Cardiac muscle cell (in vitro differentiated cells and primary cell): Measurements from ENCODE around the gene ZNF692. TPM values are rescaled to one million over a fixed set of nuclear protein-coding genes. Genes with fewer than 3 reads are reported as not detected.

Source experiments
- DNase-seq, 2 donors: peaks; one replicate each; pipeline versions ENCODE4 v3.0.0 to v3.0.0-alpha.2; 2010 to 2017; ENCODE audit warnings: low read depth in 1 of 2, low spot score in 1 of 2
- H3K27ac ChIP-seq: fragments of 200-600 bp; sonication (generic); 2 replicates; pipeline ENCODE4 v1.5.1; 2016
- H3K27me3 ChIP-seq: fragments of 200-600 bp; sonication (generic); 2 replicates; pipeline ENCODE4 v1.6.0; 2016; ENCODE audit warnings: control low read depth
- H3K36me3 ChIP-seq: fragments of 200-600 bp; sonication (generic); 2 replicates; pipeline ENCODE4 v1.5.1; 2016; ENCODE audit warnings: control low read depth
- H3K4me1 ChIP-seq: fragments of 200-600 bp; sonication (generic); 2 replicates; pipeline ENCODE4 v1.8.1; 2017; ENCODE audit warnings: low read depth, mild to moderate bottlenecking, mixed run types
- H3K4me3 ChIP-seq: fragments of 200-600 bp; sonication (generic); 2 replicates; pipeline ENCODE4 v1.5.1; 2016; ENCODE audit warnings: mild to moderate bottlenecking
- H3K9me3 ChIP-seq: fragments of 200-600 bp; sonication (generic); 2 replicates; pipeline ENCODE4 v1.5.1; 2017; ENCODE audit warnings: low read depth, mild to moderate bottlenecking, control low read depth
- polyA plus RNA-seq: library from polyadenylated mRNA; unstranded; fragments of >200 nt; fragmentation: Nextera tagmentation; extraction: Ambion mirVana; gene quantifications from 2 replicates; pipeline ENCODE4 v1.2.1, GENCODE V29; 2016
- total RNA-seq: library from RNA; depleted of rRNA; stranded (reverse); fragments of >200 nt; gene quantifications from 2 replicates; pipeline ENCODE4 v1.2.3, GENCODE V29; 2016
- TF ChIP-seq, protein P1 (sequence below): IDR thresholded peaks from 2 replicates; pipeline ENCODE4 v1.5.1; 2012; ENCODE audit warnings: low read depth, mild to moderate bottlenecking, low read length

ZNF692 gene
- total and polyA plus RNA-seq, 2 experiments from 2014 or later = 98.9 to 128 TPM

DNA sequence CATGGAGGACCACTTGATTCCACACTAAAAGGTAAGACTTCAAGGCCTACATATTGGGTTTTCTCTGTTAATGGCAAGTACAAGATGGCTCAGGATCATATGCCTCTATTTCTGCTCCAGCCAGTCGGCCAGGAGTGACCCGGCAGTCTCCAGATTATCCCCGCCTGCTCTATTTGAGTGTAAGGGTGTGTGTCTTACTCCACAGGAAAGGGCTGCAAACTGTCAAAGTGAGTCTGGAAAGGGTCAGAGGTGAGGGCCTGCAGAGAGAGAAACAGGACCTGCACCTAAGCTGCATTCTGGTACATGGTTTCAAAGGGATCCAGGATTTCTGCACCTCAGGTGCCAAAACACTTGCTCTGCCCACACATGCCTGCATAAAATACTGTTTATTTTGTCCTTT, 9.2 kb downstream of the ZNF692 start:
- peak in 1 of 2 donors; percentile 24 for DNase-seq
- Histone ChIP-seq H3K27me3 (no peaks in the 10 kb centered on the region), H3K9me3 (no peaks in the 10 kb centered on the region), H3K36me3 (peaks cover 38% of the 10 kb centered on the region), H3K27ac (peak overlapping the region; percentile 67), H3K4me1 (no peaks in the 10 kb centered on the region), H3K4me3 (no peak overlapping the region)
- TF ChIP-seq, protein P1, sequence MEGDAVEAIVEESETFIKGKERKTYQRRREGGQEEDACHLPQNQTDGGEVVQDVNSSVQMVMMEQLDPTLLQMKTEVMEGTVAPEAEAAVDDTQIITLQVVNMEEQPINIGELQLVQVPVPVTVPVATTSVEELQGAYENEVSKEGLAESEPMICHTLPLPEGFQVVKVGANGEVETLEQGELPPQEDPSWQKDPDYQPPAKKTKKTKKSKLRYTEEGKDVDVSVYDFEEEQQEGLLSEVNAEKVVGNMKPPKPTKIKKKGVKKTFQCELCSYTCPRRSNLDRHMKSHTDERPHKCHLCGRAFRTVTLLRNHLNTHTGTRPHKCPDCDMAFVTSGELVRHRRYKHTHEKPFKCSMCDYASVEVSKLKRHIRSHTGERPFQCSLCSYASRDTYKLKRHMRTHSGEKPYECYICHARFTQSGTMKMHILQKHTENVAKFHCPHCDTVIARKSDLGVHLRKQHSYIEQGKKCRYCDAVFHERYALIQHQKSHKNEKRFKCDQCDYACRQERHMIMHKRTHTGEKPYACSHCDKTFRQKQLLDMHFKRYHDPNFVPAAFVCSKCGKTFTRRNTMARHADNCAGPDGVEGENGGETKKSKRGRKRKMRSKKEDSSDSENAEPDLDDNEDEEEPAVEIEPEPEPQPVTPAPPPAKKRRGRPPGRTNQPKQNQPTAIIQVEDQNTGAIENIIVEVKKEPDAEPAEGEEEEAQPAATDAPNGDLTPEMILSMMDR = no peak

DNA sequence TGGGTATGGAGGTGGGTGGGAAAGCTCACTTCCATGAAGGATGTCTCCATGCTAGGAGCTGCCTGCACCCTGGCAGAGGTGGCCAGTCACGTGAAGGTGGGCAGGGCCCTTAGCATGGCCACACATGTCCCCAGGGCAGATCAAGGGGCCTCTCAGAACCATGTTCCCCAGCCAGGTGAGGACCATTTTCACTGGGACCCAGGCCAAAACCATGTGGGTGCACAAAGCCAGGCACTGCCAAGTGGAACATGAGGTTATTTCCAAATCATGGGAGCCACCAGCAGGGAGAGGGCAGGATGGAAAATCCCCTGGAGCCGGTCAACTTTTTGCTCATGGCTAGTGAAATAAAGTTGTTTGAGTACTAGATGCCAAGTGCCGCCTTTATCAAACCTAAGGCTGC, 9.7 kb downstream of the ZNF692 start:
- no peaks in the 10 kb centered on the region for H3K27me3 ChIP-seq
- H3K4me3 ChIP-seq = no peak overlapping the region
- peak overlapping the region; percentile 67 for H3K27ac ChIP-seq
- TF ChIP-seq, protein P1 = no peak
- H3K36me3 ChIP-seq = peaks cover 38% of the 10 kb centered on the region
- DNase-seq = no peak
- H3K9me3 ChIP-seq = no peaks in the 10 kb centered on the region
- H3K4me1 ChIP-seq = no peaks in the 10 kb centered on the region

DNA sequence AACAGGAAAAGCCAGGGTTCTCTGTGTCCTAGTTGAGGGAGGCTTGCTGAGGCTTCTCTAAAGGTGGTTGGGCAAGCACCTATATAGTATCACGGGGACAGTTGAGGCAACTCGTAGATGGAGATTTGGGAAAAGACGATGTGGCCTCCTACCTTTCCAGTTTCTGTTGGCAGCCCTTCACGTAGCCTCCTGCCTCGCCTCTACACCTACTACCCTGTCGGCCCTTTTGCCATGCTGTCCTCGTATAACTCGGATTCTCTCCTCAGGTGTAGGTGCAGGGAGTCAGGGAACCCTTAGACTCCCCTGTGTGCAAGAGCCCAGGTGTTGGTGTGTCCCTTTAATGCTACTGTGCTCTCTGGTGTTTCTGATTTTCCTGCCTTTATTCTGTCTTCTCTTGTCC, 10.3 kb downstream of the ZNF692 start:
- peaks cover 36% of the 10 kb centered on the region for H3K36me3 ChIP-seq
- TF ChIP-seq, protein P1 = no peak

DNA sequence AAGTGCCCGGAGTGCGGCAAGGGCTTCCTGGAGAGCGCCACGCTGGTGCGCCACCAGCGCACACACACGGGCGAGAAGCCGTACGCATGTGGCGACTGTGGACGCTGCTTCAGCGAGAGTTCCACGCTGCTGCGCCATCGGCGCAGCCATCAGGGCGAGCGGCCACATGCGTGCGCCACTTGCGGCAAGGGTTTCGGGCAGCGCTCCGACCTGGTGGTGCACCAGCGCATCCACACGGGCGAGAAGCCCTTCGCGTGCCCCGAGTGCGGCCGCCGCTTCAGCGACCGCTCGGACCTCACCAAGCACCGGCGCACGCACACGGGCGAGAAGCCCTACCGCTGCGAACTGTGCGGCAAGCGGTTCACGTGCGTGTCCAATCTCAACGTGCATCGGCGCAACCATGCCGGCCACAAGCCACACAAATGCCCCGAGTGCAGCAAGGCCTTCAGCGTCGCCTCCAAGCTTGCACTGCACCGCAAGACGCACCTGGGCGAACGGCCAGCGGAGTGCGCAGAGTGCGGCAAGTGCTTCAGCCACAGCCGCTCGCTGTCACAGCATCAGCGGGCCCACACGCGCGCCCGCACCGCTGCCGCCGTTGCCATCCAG, 10.8 kb downstream of the ZNF692 start:
- Histone ChIP-seq H3K4me3 (no peak overlapping the region), H3K36me3 (peaks cover 33% of the 10 kb centered on the region)
- no peak for DNase-seq

More for the DNA sequence above, 10.3 kb downstream of the ZNF692 start:
- no peaks in the 10 kb centered on the region for H3K27me3 ChIP-seq
- DNase-seq = no peak
- H3K4me3 ChIP-seq = no peak overlapping the region
- H3K27ac ChIP-seq = no peak overlapping the region
- H3K9me3 ChIP-seq = no peaks in the 10 kb centered on the region
- H3K4me1 ChIP-seq = no peaks in the 10 kb centered on the region

DNA sequence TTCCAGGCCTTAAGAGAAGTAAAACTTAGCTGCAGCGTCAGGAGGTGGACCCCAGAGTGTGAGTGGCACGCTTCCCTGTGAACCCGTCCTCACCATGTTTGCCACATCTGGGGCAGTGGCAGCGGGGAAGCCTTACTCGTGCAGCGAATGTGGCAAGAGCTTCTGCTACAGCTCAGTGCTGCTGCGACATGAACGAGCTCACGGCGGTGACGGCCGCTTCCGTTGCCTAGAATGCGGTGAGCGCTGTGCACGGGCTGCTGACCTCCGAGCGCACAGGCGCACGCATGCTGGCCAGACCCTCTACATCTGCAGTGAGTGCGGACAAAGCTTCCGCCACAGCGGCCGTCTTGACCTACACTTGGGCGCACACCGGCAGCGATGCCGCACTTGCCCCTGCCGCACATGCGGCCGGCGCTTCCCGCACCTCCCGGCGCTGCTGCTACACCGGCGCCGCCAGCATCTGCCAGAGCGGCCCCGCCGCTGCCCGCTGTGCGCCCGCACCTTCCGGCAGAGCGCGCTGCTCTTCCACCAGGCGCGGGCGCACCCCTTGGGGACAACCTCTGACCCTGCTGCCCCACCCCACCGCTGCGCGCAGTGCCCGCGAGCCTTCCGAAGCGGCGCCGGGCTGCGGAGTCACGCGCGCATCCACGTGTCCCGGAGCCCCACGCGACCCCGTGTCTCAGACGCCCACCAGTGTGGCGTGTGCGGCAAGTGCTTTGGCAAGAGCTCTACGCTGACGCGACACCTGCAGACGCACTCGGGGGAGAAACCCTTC, 11.5 kb downstream of the ZNF692 start:
- H3K27me3 ChIP-seq = no peaks in the 10 kb centered on the region
- no peaks in the 10 kb centered on the region for H3K4me1 ChIP-seq
- H3K27ac ChIP-seq = no peak overlapping the region
- no peaks in the 10 kb centered on the region for H3K9me3 ChIP-seq
- H3K4me3 ChIP-seq = no peak overlapping the region
- peaks cover 33% of the 10 kb centered on the region for H3K36me3 ChIP-seq
- TF ChIP-seq, protein P1 = no peak
- no peak for DNase-seq

More for the DNA sequence above, 10.8 kb downstream of the ZNF692 start:
- TF ChIP-seq, protein P1 = no peak
- Histone ChIP-seq H3K4me1 (no peaks in the 10 kb centered on the region), H3K27me3 (no peaks in the 10 kb centered on the region), H3K27ac (no peak overlapping the region), H3K9me3 (no peaks in the 10 kb centered on the region)
